Measurements from ENCODE around the gene HOXB7. TPM values are rescaled to one million over a fixed set of nuclear protein-coding genes. Genes with fewer than 3 reads are reported as not detected.

The HOXB7 gene
- total RNA-seq, 4 donors from 2014 or later: 0.36 to 3.0 (median 0.65) TPM

GRCh38 chr17:48624544-48625494 lies 14.0 kb upstream of the HOXB7 start:
- in situ Hi-C loops (cut with MboI; ENCODE audit: low sequenced_read_pairs in 4 of 4) (loop anchor here in 1 of 4 donors (10.0 to 25.0 kb wide), 2 partner anchors 112 to 320 kb away; partner anchors contain the start of gene HOXB13), intact Hi-C loops (cut with DNase I; ENCODE audit: low total_unique reads) (no loop called here)
- Histone ChIP-seq H3K4me3 (peak overlapping the region; percentile 39 to 53 (median 48)), H3K27ac (no peak overlapping the region), H3K36me3 (no peaks in the 10 kb centered on the region), H3K9me3 (no peaks in the 10 kb centered on the region), H3K4me1 (peaks cover 13 to 26% of the 10 kb centered on the region in 2 donors), H3K27me3 (peaks cover 94 to 100% (median 98%) of the 10 kb centered on the region in 3 donors)
- DNase-seq: no peak
- ATAC-seq: no peak
- TF ChIP-seq POLR2A (IDR thresholded peaks at IDR 0.05): no peak
- TF ChIP-seq, protein P1, sequence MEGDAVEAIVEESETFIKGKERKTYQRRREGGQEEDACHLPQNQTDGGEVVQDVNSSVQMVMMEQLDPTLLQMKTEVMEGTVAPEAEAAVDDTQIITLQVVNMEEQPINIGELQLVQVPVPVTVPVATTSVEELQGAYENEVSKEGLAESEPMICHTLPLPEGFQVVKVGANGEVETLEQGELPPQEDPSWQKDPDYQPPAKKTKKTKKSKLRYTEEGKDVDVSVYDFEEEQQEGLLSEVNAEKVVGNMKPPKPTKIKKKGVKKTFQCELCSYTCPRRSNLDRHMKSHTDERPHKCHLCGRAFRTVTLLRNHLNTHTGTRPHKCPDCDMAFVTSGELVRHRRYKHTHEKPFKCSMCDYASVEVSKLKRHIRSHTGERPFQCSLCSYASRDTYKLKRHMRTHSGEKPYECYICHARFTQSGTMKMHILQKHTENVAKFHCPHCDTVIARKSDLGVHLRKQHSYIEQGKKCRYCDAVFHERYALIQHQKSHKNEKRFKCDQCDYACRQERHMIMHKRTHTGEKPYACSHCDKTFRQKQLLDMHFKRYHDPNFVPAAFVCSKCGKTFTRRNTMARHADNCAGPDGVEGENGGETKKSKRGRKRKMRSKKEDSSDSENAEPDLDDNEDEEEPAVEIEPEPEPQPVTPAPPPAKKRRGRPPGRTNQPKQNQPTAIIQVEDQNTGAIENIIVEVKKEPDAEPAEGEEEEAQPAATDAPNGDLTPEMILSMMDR (IDR thresholded peaks at IDR 0.05 in 4 of 5, conservative IDR thresholded peaks at IDR 0.05 in 1 of 5): no peak

DNA sequence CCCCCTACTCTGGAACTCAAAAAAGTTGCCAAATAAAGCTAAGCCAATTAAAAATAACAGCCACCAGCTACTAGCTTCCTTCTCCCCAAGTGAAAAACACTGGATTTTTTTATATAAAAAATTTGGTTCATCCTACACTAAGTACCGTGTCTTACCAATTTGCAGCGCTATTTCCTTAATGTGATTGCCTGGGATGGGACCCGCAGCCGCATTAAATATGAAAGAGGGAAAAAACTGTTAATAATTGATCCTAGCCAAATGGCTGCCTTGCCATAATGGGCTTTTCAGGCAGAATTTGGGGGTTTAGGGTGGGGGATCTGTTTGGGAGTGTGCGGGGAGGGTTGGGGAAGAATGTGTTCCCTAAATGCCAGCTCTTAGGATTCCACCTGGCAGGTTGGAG lies 13.3 kb upstream of the HOXB7 start:
- peaks cover 95 to 100% (median 98%) of the 10 kb centered on the region in 3 donors for H3K27me3 ChIP-seq
- DNase-seq (no peak), ATAC-seq (no peak)
- TF ChIP-seq, protein P1 (IDR thresholded peaks at IDR 0.05 in 4 of 5, conservative IDR thresholded peaks at IDR 0.05 in 1 of 5): no peak
- TF ChIP-seq POLR2A (IDR thresholded peaks at IDR 0.05): no peak
- no peaks in the 10 kb centered on the region for H3K36me3 ChIP-seq
- H3K4me1 ChIP-seq: peaks cover 13 to 26% of the 10 kb centered on the region in 2 donors
- in situ Hi-C loops (cut with MboI; ENCODE audit: low sequenced_read_pairs in 4 of 4): loop anchor here in 1 of 4 donors (10.0 kb wide), 1 partner anchor 319 kb away; no protein-coding TSS in a partner anchor
- intact Hi-C loops (cut with DNase I; ENCODE audit: low total_unique reads): no loop called here
- no peaks in the 10 kb centered on the region for H3K9me3 ChIP-seq
- no peak overlapping the region for H3K4me3 ChIP-seq
- no peak overlapping the region for H3K27ac ChIP-seq

- ATAC-seq: no peak
- no peak for DNase-seq
- no peak for TF ChIP-seq POLR2A (IDR thresholded peaks at IDR 0.05)
- TF ChIP-seq, protein P1 (IDR thresholded peaks at IDR 0.05 in 4 of 5, conservative IDR thresholded peaks at IDR 0.05 in 1 of 5): no peak
- peaks cover 95 to 99% (median 98%) of the 10 kb centered on the region in 3 donors for H3K27me3 ChIP-seq
- intact Hi-C loops (cut with DNase I; ENCODE audit: low total_unique reads) (no loop called here), in situ Hi-C loops (cut with MboI; ENCODE audit: low sequenced_read_pairs in 4 of 4) (loop anchor here in 1 of 4 donors (10.0 kb wide), 1 partner anchor 319 kb away; no protein-coding TSS in a partner anchor)
- H3K36me3 ChIP-seq: no peaks in the 10 kb centered on the region
- no peak overlapping the region for H3K27ac ChIP-seq
- no peak overlapping the region for H3K4me3 ChIP-seq
- peaks cover 13 to 26% of the 10 kb centered on the region in 2 donors for H3K4me1 ChIP-seq
- no peaks in the 10 kb centered on the region for H3K9me3 ChIP-seq
These were observed 12.8 kb upstream of the HOXB7 start for GRCh38 chr17:48623583-48623982.

- Histone ChIP-seq H3K9me3 (no peaks in the 10 kb centered on the region), H3K4me1 (peaks cover 13 to 23% of the 10 kb centered on the region in 2 donors), H3K27ac (no peak overlapping the region), H3K4me3 (no peak overlapping the region), H3K27me3 (peaks cover 93 to 99% (median 97%) of the 10 kb centered on the region in 3 donors), H3K36me3 (no peaks in the 10 kb centered on the region)
- intact Hi-C loops (cut with DNase I; ENCODE audit: low total_unique reads): no loop called here
- no peak for ATAC-seq
- DNase-seq: no peak
- in situ Hi-C loops (cut with MboI; ENCODE audit: low sequenced_read_pairs in 4 of 4): loop anchor here in 1 of 4 donors (10.0 kb wide), 1 partner anchor 318 kb away; no protein-coding TSS in a partner anchor
- TF ChIP-seq POLR2A (IDR thresholded peaks at IDR 0.05): no peak
- TF ChIP-seq, protein P1 (IDR thresholded peaks at IDR 0.05 in 4 of 5, conservative IDR thresholded peaks at IDR 0.05 in 1 of 5): no peak
These were observed 12.0 kb upstream of the HOXB7 start for GRCh38 chr17:48622857-48623256.

All from gastrocnemius medialis (tissue), 4 donors.